Spinal cord (tissue), 10 donors: ENCODE measurements around the gene SLCO3A1. TPM values are rescaled to one million over a fixed set of nuclear protein-coding genes. Genes with fewer than 3 reads are reported as not detected.

Experiments used
- DNase-seq, 6 donors: peaks; one replicate each; pipeline versions ENCODE4 v3.0.0 to v3.0.0-alpha.2; 2013 to 2015; ENCODE audit warnings: low spot score in 6 of 6, low read depth in 4 of 6
- H3K27ac ChIP-seq: one replicate; pipeline ENCODE4 v1.5.1; 2013; ENCODE audit warnings: low read depth, low read length, control low read depth
- H3K27me3 ChIP-seq: one replicate; pipeline ENCODE4 v1.6.1; 2013; ENCODE audit warnings: low read length; ENCODE audit not compliant: control insufficient read depth, insufficient read depth
- H3K36me3 ChIP-seq: one replicate; pipeline ENCODE4 v1.6.1; 2013; ENCODE audit warnings: low read length; ENCODE audit not compliant: control insufficient read depth, insufficient read depth
- H3K4me1 ChIP-seq: one replicate; pipeline ENCODE4 v1.6.1; 2013; ENCODE audit warnings: low read length; ENCODE audit not compliant: control insufficient read depth, insufficient read depth
- H3K4me3 ChIP-seq: one replicate; pipeline ENCODE4 v1.5.1; 2013; ENCODE audit warnings: low read depth, low read length, control low read depth
- H3K9me3 ChIP-seq: one replicate; pipeline ENCODE4 v1.6.1; 2013; ENCODE audit warnings: low read length; ENCODE audit not compliant: control insufficient read depth, insufficient read depth
- WGBS: methylation state at CpG from one replicate; pipeline ENCODE4 v1.1.5; 2013; ENCODE audit warnings: missing lambda C conversion rate; ENCODE audit not compliant: insufficient coverage; 5-methylcytosine and 5-hydroxymethylcytosine counted together
- polyA plus RNA-seq, 2 donors: library from polyadenylated mRNA; unstranded; fragments of 120-200 nt; gene quantifications; one replicate each; pipeline ENCODE4 v1.2.1, GENCODE V29; 2013; ENCODE audit not compliant: insufficient read length in 2 of 2
- total RNA-seq, 2 donors: library from RNA; depleted of rRNA in 1 of 2; stranded (reverse); fragments of 120-200 nt in 1 of 2; fragments of >200 nt in 1 of 2; gene quantifications; one replicate each; pipeline versions ENCODE4 v1.2.3 to v1.2.4, GENCODE V29; 2013 to 2014
- donor health status: healthy.

The SLCO3A1 gene
- total and polyA plus RNA-seq, 4 donors = 4.6 to 22.2 (median 13.0) TPM

- H3K4me1 ChIP-seq = no peaks in the 10 kb centered on the region
- peaks cover 2% of the 10 kb centered on the region for H3K9me3 ChIP-seq
- no peak for DNase-seq
- no peak overlapping the region for H3K4me3 ChIP-seq
- H3K27me3 ChIP-seq = no peaks in the 10 kb centered on the region
- WGBS = no CpG with 5 or more reads among the region's 5 CpGs
- H3K27ac ChIP-seq = no peak overlapping the region
- peaks cover 2% of the 10 kb centered on the region for H3K36me3 ChIP-seq
Observed at GRCh38 chr15:91865950-91866349, 12.4 kb downstream of the SLCO3A1 start.

- WGBS = no CpG with 5 or more reads among the region's 6 CpGs
- Histone ChIP-seq H3K4me3 (no peak overlapping the region), H3K9me3 (peaks cover 2% of the 10 kb centered on the region), H3K4me1 (no peaks in the 10 kb centered on the region), H3K36me3 (peaks cover 2% of the 10 kb centered on the region), H3K27ac (no peak overlapping the region), H3K27me3 (no peaks in the 10 kb centered on the region)
- DNase-seq = no peak
Observed at GRCh38 chr15:91866371-91866905, 12.9 kb downstream of the SLCO3A1 start.

GRCh38 chr15:91866971-91867372, 13.5 kb downstream of the SLCO3A1 start:
- no peak for DNase-seq
- Histone ChIP-seq H3K27ac (no peak overlapping the region), H3K27me3 (no peaks in the 10 kb centered on the region), H3K4me3 (no peak overlapping the region), H3K4me1 (no peaks in the 10 kb centered on the region), H3K9me3 (peaks cover 2% of the 10 kb centered on the region), H3K36me3 (peaks cover 2% of the 10 kb centered on the region)
- 90% methylated on average over 7 of the region's 8 CpGs for WGBS

GRCh38 chr15:91867581-91868026, 14.1 kb downstream of the SLCO3A1 start:
- H3K4me1 ChIP-seq = no peaks in the 10 kb centered on the region
- peaks cover 2% of the 10 kb centered on the region for H3K9me3 ChIP-seq
- no peak for DNase-seq
- H3K27me3 ChIP-seq = no peaks in the 10 kb centered on the region
- peaks cover 2% of the 10 kb centered on the region for H3K36me3 ChIP-seq
- no peak overlapping the region for H3K27ac ChIP-seq
- 80% methylated on average over 8 of the region's 8 CpGs for WGBS
- H3K4me3 ChIP-seq = no peak overlapping the region

GRCh38 chr15:91870876-91871537, 17.5 kb downstream of the SLCO3A1 start:
- H3K27me3 ChIP-seq = no peaks in the 10 kb centered on the region
- peaks cover 2% of the 10 kb centered on the region for H3K9me3 ChIP-seq
- H3K4me3 ChIP-seq = no peak overlapping the region
- 92% methylated on average over 3 of the region's 6 CpGs for WGBS
- H3K4me1 ChIP-seq = no peaks in the 10 kb centered on the region
- no peak for DNase-seq
- peaks cover 2% of the 10 kb centered on the region for H3K36me3 ChIP-seq
- no peak overlapping the region for H3K27ac ChIP-seq

- no peak overlapping the region for H3K27ac ChIP-seq
- 93% methylated on average over 5 of the region's 5 CpGs for WGBS
- peaks cover 2% of the 10 kb centered on the region for H3K9me3 ChIP-seq
- H3K4me1 ChIP-seq = no peaks in the 10 kb centered on the region
- H3K36me3 ChIP-seq = peaks cover 2% of the 10 kb centered on the region
- DNase-seq = no peak
- no peaks in the 10 kb centered on the region for H3K27me3 ChIP-seq
- no peak overlapping the region for H3K4me3 ChIP-seq
Observed at GRCh38 chr15:91871837-91872236, 18.3 kb downstream of the SLCO3A1 start.

- peaks cover 2% of the 10 kb centered on the region for H3K36me3 ChIP-seq
- no peaks in the 10 kb centered on the region for H3K27me3 ChIP-seq
- no peak for DNase-seq
- no peaks in the 10 kb centered on the region for H3K4me1 ChIP-seq
- 100% methylated on average over 5 of the region's 15 CpGs for WGBS
- no peak overlapping the region for H3K27ac ChIP-seq
- H3K9me3 ChIP-seq = peaks cover 2% of the 10 kb centered on the region
- H3K4me3 ChIP-seq = no peak overlapping the region
Observed at GRCh38 chr15:91872356-91873137, 19.0 kb downstream of the SLCO3A1 start.

- no peak for DNase-seq
- Histone ChIP-seq H3K36me3 (no peaks in the 10 kb centered on the region), H3K27me3 (no peaks in the 10 kb centered on the region), H3K27ac (no peak overlapping the region), H3K4me3 (no peak overlapping the region), H3K9me3 (peaks cover 2% of the 10 kb centered on the region), H3K4me1 (no peaks in the 10 kb centered on the region)
- WGBS = 100% methylated on average over 1 of the region's 3 CpGs
Observed at GRCh38 chr15:91873138-91873536, 19.6 kb downstream of the SLCO3A1 start.

GRCh38 chr15:91874171-91874570, 20.7 kb downstream of the SLCO3A1 start:
- Histone ChIP-seq H3K9me3 (peaks cover 2% of the 10 kb centered on the region), H3K36me3 (no peaks in the 10 kb centered on the region), H3K27me3 (no peaks in the 10 kb centered on the region), H3K27ac (no peak overlapping the region), H3K4me3 (no peak overlapping the region), H3K4me1 (no peaks in the 10 kb centered on the region)
- 83% methylated on average over 3 of the region's 3 CpGs for WGBS
- DNase-seq = no peak
